NB4 (cell line): ENCODE data around the gene PHGDH.

Source experiments
- DNase-seq: peaks from one replicate; pipeline ENCODE4 v3.0.0; 2010; ENCODE audit warnings: low read depth
- H3K4me3 ChIP-seq: one replicate; pipeline ENCODE4 v1.5.1; 2011; ENCODE audit warnings: mild to moderate bottlenecking, low read depth, low read length, moderate library complexity
- CTCF ChIP-seq: IDR thresholded peaks from one replicate; pipeline ENCODE4 v1.5.1; 2012; ENCODE audit warnings: low read depth, low read length
- MAX ChIP-seq: IDR thresholded peaks from 2 replicates; pipeline ENCODE4 v1.6.1; 2011; ENCODE audit warnings: low read depth, low read length
- MYC ChIP-seq: IDR thresholded peaks from 2 replicates; pipeline ENCODE4 v1.6.1; 2011; ENCODE audit warnings: low read depth, low read length
- POLR2A ChIP-seq: IDR thresholded peaks from 2 replicates; pipeline ENCODE4 v1.6.1; 2011; ENCODE audit warnings: mild to moderate bottlenecking; ENCODE audit not compliant: insufficient read length; ENCODE audit errors: extremely low read depth

The PHGDH gene

GRCh38 chr1:119711804-119712341 lies at the start of gene PHGDH:
Gene PHGDH (plus strand): TSS chr1:119711934. CDS start chr1:119712023, 89 bp downstream.
- DNase-seq: peak; percentile 91
- TF ChIP-seq POLR2A: peak; percentile 65
- no peak for TF ChIP-seq MYC
- H3K4me3 ChIP-seq: peak within 1 kb of the TSS; percentile 90

GRCh38 chr1:119662034-119662437 lies 49.7 kb upstream of the PHGDH start:
- no peak overlapping the region for H3K4me3 ChIP-seq
- no peak for DNase-seq
- no peak for TF ChIP-seq CTCF

GRCh38 chr1:119664067-119664466 lies 47.7 kb upstream of the PHGDH start:
- no peak for DNase-seq
- no peak overlapping the region for H3K4me3 ChIP-seq
- TF ChIP-seq CTCF (no peak), POLR2A (no peak), MYC (no peak), MAX (no peak)

- DNase-seq: no peak
- H3K4me3 ChIP-seq: no peak overlapping the region
- TF ChIP-seq CTCF (no peak), MYC (no peak), POLR2A (no peak), MAX (no peak)
Observed at GRCh38 chr1:119667173-119667572, 44.6 kb upstream of the PHGDH start.

GRCh38 chr1:119670898-119671297 lies 40.8 kb upstream of the PHGDH start:
- no peak for DNase-seq

GRCh38 chr1:119673171-119673940 lies 38.4 kb upstream of the PHGDH start:
- TF ChIP-seq MAX (no peak), MYC (no peak), POLR2A (no peak), CTCF (no peak)
- H3K4me3 ChIP-seq: no peak overlapping the region
- DNase-seq: no peak

More at GRCh38 chr1:119670898-119671297, 40.8 kb upstream of the PHGDH start:
- no peak for TF ChIP-seq MYC
- no peak for TF ChIP-seq CTCF
- no peak for TF ChIP-seq POLR2A
- TF ChIP-seq MAX: no peak
- no peak overlapping the region for H3K4me3 ChIP-seq
